Fibroblast of the aortic adventitia (primary cell): ENCODE data around the gene KLK15. TPM values are rescaled to one million over a fixed set of nuclear protein-coding genes. Genes with fewer than 3 reads are reported as not detected.
A peak's percentile ranks its signal among the peaks of the same experiment; 100 is the strongest.

Source experiments
- DNase-seq: peaks from one replicate; pipeline ENCODE4 v3.0.0-alpha.2; 2010; ENCODE audit warnings: low read depth
- H3K4me3 ChIP-seq: 2 replicates; pipeline ENCODE4 v1.5.1; 2011; ENCODE audit warnings: low read depth, mild to moderate bottlenecking, control low read depth, low read length, moderate library complexity
- total RNA-seq: library from RNA; depleted of rRNA; stranded (reverse); fragments of >200 nt; gene quantifications from 2 replicates; pipeline ENCODE4 v1.2.3, GENCODE V29; 2012; ENCODE audit warnings: low replicate concordance
- TF ChIP-seq, protein P1 (sequence below): IDR thresholded peaks from 2 replicates; pipeline ENCODE4 v1.5.1; 2011; ENCODE audit warnings: mild to moderate bottlenecking, low read length, control low read depth, inconsistent platforms; ENCODE audit not compliant: insufficient read depth

Gene KLK15
- total RNA-seq, 1 donor: not detected

DNA sequence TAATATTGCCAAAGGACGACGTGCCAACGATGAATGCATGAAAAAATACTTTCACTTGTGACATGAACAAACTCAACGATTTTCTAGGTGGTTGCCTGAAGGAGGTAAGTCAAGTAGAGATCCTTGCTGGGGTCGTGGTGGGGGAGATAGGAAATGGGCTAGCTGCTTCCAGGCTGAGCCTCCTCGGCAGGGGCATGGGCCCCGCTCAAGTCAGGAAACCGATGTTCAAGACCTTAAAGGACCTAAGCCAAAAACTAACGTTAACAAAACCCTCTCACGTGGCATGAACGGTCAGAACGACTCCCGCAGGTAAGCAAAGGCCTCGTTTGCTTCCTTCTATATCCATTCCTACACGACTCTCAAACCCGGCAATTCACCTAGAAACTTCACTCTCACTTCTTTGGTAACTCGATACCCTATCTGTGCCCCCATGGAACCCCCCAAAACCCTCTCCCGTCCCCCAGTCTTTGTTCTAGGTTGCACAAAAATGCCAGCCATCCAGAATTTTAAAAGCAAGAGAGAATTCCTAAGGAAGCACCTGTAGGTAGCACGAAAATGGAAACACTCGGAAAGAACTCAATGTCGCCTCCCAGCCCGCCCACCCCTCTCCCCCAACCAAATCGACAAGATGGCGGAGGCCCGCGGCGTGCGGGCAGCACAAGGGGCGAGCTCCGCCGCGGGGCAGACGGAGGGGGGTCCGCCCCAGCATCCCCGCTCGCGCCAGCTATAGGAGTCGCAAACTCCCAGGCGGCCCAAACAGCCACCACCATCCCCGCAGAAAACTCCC, 29.5 kb downstream of the KLK15 start:
- DNase-seq: peak; percentile 9
- TF ChIP-seq, protein P1, sequence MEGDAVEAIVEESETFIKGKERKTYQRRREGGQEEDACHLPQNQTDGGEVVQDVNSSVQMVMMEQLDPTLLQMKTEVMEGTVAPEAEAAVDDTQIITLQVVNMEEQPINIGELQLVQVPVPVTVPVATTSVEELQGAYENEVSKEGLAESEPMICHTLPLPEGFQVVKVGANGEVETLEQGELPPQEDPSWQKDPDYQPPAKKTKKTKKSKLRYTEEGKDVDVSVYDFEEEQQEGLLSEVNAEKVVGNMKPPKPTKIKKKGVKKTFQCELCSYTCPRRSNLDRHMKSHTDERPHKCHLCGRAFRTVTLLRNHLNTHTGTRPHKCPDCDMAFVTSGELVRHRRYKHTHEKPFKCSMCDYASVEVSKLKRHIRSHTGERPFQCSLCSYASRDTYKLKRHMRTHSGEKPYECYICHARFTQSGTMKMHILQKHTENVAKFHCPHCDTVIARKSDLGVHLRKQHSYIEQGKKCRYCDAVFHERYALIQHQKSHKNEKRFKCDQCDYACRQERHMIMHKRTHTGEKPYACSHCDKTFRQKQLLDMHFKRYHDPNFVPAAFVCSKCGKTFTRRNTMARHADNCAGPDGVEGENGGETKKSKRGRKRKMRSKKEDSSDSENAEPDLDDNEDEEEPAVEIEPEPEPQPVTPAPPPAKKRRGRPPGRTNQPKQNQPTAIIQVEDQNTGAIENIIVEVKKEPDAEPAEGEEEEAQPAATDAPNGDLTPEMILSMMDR: no peak
- peak overlapping the region; percentile 98 for H3K4me3 ChIP-seq

DNA sequence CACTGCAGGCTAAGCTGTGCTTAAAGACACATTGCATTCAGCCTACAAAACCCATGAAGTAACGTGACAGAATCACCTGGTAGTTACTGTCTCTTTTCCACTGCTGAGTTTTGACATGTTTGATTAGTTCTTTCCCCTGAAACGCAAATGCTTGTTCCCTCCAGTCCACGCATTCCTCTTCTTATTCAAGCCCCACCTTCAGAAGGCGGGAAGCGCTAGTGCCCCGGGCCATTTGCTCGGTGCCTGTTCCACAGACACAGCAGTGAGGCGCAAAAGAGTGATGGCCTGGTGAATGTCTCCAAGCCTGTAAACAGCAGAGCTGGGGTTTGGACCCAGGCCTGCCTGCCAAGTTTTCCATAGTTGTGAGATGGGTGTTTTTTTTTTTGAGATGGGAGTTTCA, 32.3 kb downstream of the KLK15 start:
- DNase-seq: no peak
- H3K4me3 ChIP-seq: no peak overlapping the region

DNA sequence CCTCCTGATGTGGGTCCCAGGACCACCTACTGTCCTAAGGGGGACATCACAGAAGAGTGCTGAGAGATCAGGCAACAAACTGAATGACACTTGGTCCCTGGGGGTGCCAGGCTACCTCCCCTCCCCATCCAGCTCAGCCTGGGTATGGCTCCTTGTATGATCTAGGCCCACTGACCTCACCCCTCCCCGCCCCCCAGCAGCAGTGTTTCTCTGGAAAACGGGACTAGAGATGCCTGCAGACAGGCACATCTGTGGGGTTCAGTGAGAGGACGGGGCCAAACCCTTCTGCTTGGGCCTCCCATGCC, 33.9 kb downstream of the KLK15 start:
- DNase-seq: no peak
- TF ChIP-seq, protein P1: no peak
- H3K4me3 ChIP-seq: no peak overlapping the region

More for the DNA sequence above, 32.3 kb downstream of the KLK15 start:
- TF ChIP-seq, protein P1: no peak

DNA sequence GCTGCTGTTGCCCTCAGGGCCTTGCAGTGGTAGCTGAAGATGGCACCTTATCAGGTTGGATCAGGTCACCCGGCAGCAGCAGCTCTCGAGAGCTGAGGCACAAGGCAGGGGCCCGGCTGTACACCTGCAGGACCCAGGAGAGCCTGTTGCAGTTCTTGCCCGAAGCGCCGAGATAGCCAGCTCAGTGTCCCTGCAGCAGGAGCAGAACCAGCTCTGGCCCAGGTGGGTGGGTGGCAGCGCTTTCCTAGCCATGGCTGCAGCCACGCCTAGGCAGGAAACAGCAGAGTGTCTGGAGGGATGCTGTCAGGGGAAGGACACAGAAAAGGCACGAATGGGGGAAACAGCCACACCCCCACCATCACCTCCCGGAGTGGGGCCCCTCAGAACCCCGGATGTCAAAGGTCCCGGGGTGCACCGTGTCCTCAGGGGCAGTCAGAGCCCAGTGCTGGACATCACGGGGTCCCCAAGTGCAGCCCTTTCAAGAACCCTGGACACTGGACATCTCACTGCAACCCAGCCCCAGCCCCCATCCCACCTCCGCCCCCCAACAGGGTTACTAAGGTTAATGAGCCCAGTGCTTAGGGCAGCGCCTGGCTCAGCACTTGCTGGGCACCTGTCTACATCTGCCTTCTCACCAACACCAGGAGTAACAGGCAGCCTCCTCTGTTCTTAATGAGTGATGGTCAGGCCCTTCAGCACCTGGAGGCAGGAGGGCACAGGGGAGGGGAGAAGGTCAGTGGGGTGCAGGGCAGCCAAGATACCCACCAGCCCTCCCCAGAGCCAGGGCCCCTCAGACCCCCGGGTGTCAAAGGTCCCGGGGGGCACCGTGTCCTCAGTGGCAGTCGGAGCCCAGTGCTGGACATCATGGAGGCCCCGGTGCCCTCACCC, 34.5 kb downstream of the KLK15 start:
- TF ChIP-seq, protein P1: no peak
- no peak overlapping the region for H3K4me3 ChIP-seq
- no peak for DNase-seq

DNA sequence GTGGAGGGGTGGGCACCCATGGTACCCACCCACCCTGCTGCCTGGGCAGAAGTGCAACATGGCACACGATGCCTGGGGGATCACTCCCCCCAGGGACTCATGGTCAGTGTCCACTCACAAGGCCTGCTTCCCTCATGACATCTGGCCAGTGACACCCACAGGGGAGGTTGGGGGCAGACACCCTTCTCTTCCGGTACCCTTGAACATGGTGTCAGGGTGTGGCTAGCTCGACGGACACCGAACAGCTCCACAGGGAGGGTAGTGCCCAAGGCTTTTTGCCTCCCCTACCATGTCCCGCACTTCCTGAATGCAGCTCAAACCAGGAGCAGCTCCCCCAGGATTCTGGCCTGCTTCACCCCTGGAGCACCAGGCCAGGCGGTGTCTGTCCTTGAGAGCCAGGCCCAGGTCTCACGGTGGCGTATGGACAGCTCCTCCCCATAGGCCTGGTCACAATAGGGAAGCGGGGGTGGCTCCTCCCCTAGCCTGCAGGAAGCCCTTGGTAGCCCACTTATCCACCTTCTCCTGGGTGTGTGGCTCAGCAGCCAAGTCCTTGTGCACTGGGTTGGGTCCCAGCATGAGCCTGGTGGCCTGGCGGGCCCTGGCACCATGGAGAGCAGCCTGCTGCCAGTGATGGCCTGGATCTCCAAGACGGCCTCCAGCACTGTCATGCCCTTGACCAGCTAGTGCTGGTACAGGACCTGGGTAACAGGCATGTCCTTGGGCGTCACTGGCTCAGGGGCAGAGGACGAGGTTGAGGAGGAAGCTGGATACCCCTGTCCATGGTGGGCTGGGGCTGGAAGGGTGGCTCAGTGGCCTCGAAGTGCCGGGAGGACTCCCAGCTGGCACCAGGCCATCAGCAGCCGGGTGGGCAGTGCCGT, 35.4 kb downstream of the KLK15 start:
- DNase-seq: no peak
- H3K4me3 ChIP-seq: no peak overlapping the region
- TF ChIP-seq, protein P1: no peak

DNA sequence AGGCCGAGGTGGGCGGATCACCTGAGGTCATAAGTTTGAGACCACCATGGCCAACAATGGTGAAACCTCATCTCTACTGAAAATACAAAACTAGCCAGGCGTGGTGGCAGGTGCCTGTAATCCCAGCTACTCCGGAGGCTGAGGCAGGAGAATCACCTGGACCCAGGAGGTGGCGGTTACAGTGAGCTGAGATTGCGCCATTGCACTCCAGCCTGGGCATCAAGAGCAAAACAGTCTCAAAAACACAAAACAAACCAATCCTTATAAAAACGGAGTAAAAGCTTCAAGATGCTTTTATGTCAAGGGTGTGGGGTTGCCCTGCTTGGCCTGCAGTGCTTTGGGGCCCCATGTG, 36.0 kb downstream of the KLK15 start:
- no peak for DNase-seq
- TF ChIP-seq, protein P1: no peak
- H3K4me3 ChIP-seq: no peak overlapping the region
